Endodermal cell (in vitro differentiated cells): ENCODE measurements around the gene CST5. TPM values are rescaled to one million over a fixed set of nuclear protein-coding genes. Genes with fewer than 3 reads are reported as not detected.
"Not testable (repeated sequence)": the region's sequence is repeated elsewhere in the genome, so short reads cannot be mapped to it uniquely, and the experiment has no call there.

Experiments
- DNase-seq: peaks from one replicate; pipeline ENCODE4 v3.0.0-alpha.2; 2017
- H3K27ac ChIP-seq: 2 replicates; pipeline ENCODE4 v1.5.1; 2013; ENCODE audit warnings: mild to moderate bottlenecking, low read depth, low read length, moderate library complexity
- H3K27me3 ChIP-seq: 2 replicates; pipeline ENCODE4 v1.6.1; 2013; ENCODE audit warnings: mild to moderate bottlenecking, low read length, moderate library complexity; ENCODE audit not compliant: insufficient read depth, control insufficient read depth, poor library complexity, severe bottlenecking
- H3K36me3 ChIP-seq: 2 replicates; pipeline ENCODE4 v1.7.0; 2013; ENCODE audit warnings: mild to moderate bottlenecking, low read length, moderate library complexity; ENCODE audit not compliant: control insufficient read depth, insufficient read depth
- H3K4me1 ChIP-seq: one replicate; pipeline ENCODE4 v1.7.0; 2013; ENCODE audit warnings: low read length; ENCODE audit not compliant: control insufficient read depth, insufficient read depth
- H3K4me3 ChIP-seq: 2 replicates; pipeline ENCODE4 v1.5.1; 2013; ENCODE audit warnings: mild to moderate bottlenecking, low read length, moderate library complexity
- H3K9ac ChIP-seq: 2 replicates; pipeline ENCODE4 v1.6.1; 2013; ENCODE audit warnings: mild to moderate bottlenecking, low read length, moderate library complexity; ENCODE audit not compliant: poor library complexity, severe bottlenecking; ENCODE audit errors: extremely low read depth
- H3K9me3 ChIP-seq: 2 replicates; pipeline ENCODE4 v1.6.1; 2013; ENCODE audit warnings: mild to moderate bottlenecking, low read length, moderate library complexity; ENCODE audit not compliant: control insufficient read depth
- H3K27ac Mint-ChIP-seq: 2 replicates; pipeline ENCODE4 v1.8.0; 2020; ENCODE audit warnings: mixed read lengths
- H3K27me3 Mint-ChIP-seq: 2 replicates; pipeline ENCODE4 v1.8.0; 2021; ENCODE audit warnings: mild to moderate bottlenecking, mixed read lengths; ENCODE audit not compliant: insufficient read depth
- H3K36me3 Mint-ChIP-seq: 2 replicates; pipeline ENCODE4 v1.8.0; 2020; ENCODE audit warnings: low read depth, mixed read lengths
- H3K4me1 Mint-ChIP-seq: 2 replicates; pipeline ENCODE4 v1.8.0; 2020; ENCODE audit warnings: mixed read lengths
- H3K4me3 Mint-ChIP-seq: 2 replicates; pipeline ENCODE4 v1.8.0; 2020; ENCODE audit warnings: mild to moderate bottlenecking, moderate library complexity, mixed read lengths
- H3K9me3 Mint-ChIP-seq: 2 replicates; pipeline ENCODE4 v1.8.0; 2020; ENCODE audit warnings: mild to moderate bottlenecking, mixed read lengths
- CTCF ChIP-seq: fragments of 200-600 bp; sonication (generic); conservative IDR thresholded peaks from 2 replicates; pipeline ENCODE4 v1.5.0; 2021; ENCODE audit warnings: antibody characterized with exemption, mild to moderate bottlenecking
- WGBS, 2 experiments: methylation state at CpG; one replicate each; pipeline versions ENCODE4 v1.1.5 to v1.1.7; 2013; ENCODE audit warnings: missing lambda C conversion rate in 2 of 2, mixed read lengths in 1 of 2; ENCODE audit not compliant: insufficient coverage in 1 of 2, insufficient read length in 1 of 2; 5-methylcytosine and 5-hydroxymethylcytosine counted together
- total RNA-seq, 2 donors: library from RNA; stranded (reverse); fragmentation: NEBNext Ultra II Directional in 1 of 2; extraction: Animal tissue kit (Norgen Biotek cat#: 25700) in 1 of 2; gene quantifications; 2 replicates in 1 of 2; 3 replicates in 1 of 2; pipeline ENCODE4 v1.2.1, GENCODE V29; 2021

CST5 gene
- total RNA-seq, 2 donors from 2014 or later: not detected

DNA sequence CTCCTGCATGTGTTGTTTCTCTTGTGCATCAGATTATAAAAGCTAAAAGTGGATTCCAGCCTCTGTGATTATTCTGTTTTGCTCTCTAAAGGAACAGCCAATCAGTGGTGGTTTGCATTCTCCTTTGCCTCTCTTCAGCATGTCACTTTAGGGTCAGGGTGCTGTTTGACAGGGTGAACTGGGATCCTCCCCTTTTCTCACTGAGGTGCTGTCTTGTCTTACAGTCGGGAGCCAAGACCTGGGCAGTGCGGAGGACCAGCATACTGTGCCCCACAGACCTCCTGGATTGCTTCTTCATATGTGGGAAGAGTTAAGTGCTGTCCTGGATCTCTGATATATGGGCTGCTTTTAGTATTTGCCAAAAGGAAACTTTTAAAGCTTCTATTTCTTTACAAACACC lies 37.9 kb downstream of the CST5 start:
- Histone ChIP-seq H3K27ac (no peak overlapping the region), H3K4me3 (no peak overlapping the region), H3K27me3 (no peaks in the 10 kb centered on the region), H3K36me3 (no peaks in the 10 kb centered on the region), H3K4me1 (no peaks in the 10 kb centered on the region), H3K9ac (no peak overlapping the region), H3K9me3 (no peaks in the 10 kb centered on the region)
- no peak for DNase-seq
- H3K27me3 Mint-ChIP-seq: no peaks in the 10 kb centered on the region
- H3K4me1 Mint-ChIP-seq: no peaks in the 10 kb centered on the region
- H3K9me3 Mint-ChIP-seq: peaks cover 7% of the 10 kb centered on the region
- no peak for TF ChIP-seq CTCF
- H3K27ac Mint-ChIP-seq: no peak overlapping the region
- no peak overlapping the region for H3K4me3 Mint-ChIP-seq
- WGBS, 2 experiments: 95% methylated on average over 2 of the region's 2 CpGs; no CpG with 5 or more reads in 1 of the 2 experiments
- no peaks in the 10 kb centered on the region for H3K36me3 Mint-ChIP-seq

DNA sequence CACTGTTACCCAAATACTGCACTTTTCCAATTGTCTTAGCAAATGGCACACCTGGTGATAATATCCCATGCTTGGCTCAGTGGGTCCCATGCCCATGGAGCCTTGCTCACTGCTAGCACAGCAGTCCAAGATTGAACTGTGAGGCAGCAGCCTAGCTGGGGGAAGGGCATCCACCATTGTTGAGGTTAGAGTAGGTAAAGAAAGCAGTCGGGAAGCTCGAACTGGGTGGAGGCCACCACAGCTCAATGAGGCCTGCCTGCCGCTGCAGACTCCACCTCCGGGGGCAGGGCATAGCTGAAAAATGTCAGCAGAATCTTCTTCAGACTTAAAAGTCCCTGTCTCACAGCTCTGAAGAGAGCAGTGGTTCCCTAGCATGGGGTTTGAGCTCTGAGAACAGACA lies 43.8 kb downstream of the CST5 start:
- no peak overlapping the region for H3K4me3 Mint-ChIP-seq
- H3K4me3 ChIP-seq: no peak overlapping the region
- no peaks in the 10 kb centered on the region for H3K27me3 Mint-ChIP-seq
- no peaks in the 10 kb centered on the region for H3K27me3 ChIP-seq
- H3K4me1 ChIP-seq: no peaks in the 10 kb centered on the region
- H3K27ac Mint-ChIP-seq: no peak overlapping the region
- H3K36me3 ChIP-seq: no peaks in the 10 kb centered on the region
- peak; percentile 17 for TF ChIP-seq CTCF
- H3K36me3 Mint-ChIP-seq: no peaks in the 10 kb centered on the region
- no peak overlapping the region for H3K9ac ChIP-seq
- no peak overlapping the region for H3K27ac ChIP-seq
- no peak for DNase-seq
- 83 to 95% methylated on average over 4 of the region's 4 CpGs for WGBS, 2 experiments
- H3K9me3 ChIP-seq: peaks cover 9% of the 10 kb centered on the region
- H3K9me3 Mint-ChIP-seq: peaks cover 11% of the 10 kb centered on the region
- peaks cover 16% of the 10 kb centered on the region for H3K4me1 Mint-ChIP-seq

DNA sequence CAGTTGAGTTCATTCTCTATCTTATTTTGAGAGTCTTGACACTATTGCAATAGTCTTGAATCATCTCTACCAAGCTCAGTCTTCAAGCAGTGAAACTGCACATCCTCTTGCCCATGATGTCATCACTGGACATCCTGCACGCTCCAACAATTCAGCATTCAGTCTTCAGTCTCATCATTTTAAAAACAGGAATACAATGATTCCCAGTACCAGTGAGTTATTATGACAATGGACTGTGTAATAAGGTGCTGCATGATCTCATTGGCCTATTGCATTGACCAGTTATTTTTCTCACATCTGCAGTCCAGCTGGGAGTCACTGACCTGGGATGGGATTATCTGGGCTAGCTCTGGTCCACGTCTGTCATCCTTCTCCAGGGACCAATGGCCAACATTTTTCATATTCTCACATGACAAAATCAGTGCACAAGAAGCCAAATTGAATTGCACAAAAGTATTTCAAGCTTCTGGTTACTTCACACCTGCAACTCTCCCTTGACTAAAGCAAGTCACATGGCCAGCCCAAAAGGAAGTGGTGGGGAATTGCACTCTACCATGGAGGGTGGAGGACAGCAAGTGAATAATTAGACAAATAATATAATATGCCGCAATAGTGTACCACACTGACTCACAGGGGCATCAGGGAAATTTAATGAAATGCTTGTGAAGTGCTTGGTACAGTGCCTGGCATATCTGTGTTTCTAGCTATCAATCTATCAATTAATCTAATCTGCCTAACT lies 46.6 kb downstream of the CST5 start:
- Histone ChIP-seq H3K4me1 (no peaks in the 10 kb centered on the region), H3K27ac (no peak overlapping the region), H3K4me3 (no peak overlapping the region), H3K36me3 (no peaks in the 10 kb centered on the region), H3K27me3 (no peaks in the 10 kb centered on the region), H3K9ac (no peak overlapping the region), H3K9me3 (peaks cover 9% of the 10 kb centered on the region)
- Mint-ChIP-seq H3K4me3 (no peak overlapping the region), H3K27ac (no peak overlapping the region), H3K4me1 (peaks cover 16% of the 10 kb centered on the region), H3K36me3 (no peaks in the 10 kb centered on the region), H3K9me3 (peaks cover 4% of the 10 kb centered on the region), H3K27me3 (no peaks in the 10 kb centered on the region)
- no peak for TF ChIP-seq CTCF
- 88 to 94% methylated on average over 2 of the region's 3 CpGs for WGBS, 2 experiments
- no peak for DNase-seq

- H3K4me1 Mint-ChIP-seq: peaks cover 16% of the 10 kb centered on the region
- not testable (repeated sequence) for H3K9me3 ChIP-seq, H3K4me3 ChIP-seq, H3K36me3 Mint-ChIP-seq, H3K4me1 ChIP-seq, H3K27ac ChIP-seq, H3K36me3 ChIP-seq, DNase-seq, H3K9me3 Mint-ChIP-seq, H3K27ac Mint-ChIP-seq, H3K9ac ChIP-seq, H3K4me3 Mint-ChIP-seq, H3K27me3 Mint-ChIP-seq, H3K27me3 ChIP-seq
- WGBS, 2 experiments: 64 to 100% methylated on average over 1 to 3 of the region's 3 CpGs
Measured at GRCh38 chr20:23831961-23832360, 47.6 kb downstream of the CST5 start.
